Dedifferentiated amniotic fluid mesenchymal stem cell (primary cell): ENCODE data around the gene NXPH3.
A peak's percentile ranks its signal among the peaks of the same experiment; 100 is the strongest.

Experiments used
- DNase-seq: peaks from one replicate; pipeline ENCODE4 v3.0.0-alpha.2; 2016; ENCODE audit errors: extremely low spot score

The NXPH3 gene

GRCh38 chr17:49592263-49592662 lies 16.6 kb downstream of the NXPH3 start:
- no peak for DNase-seq

- DNase-seq = no peak
Measured at GRCh38 chr17:49595328-49595727, 19.7 kb downstream of the NXPH3 start.

- no peak for DNase-seq
Measured at GRCh38 chr17:49595980-49596379, 20.3 kb downstream of the NXPH3 start.

DNA sequence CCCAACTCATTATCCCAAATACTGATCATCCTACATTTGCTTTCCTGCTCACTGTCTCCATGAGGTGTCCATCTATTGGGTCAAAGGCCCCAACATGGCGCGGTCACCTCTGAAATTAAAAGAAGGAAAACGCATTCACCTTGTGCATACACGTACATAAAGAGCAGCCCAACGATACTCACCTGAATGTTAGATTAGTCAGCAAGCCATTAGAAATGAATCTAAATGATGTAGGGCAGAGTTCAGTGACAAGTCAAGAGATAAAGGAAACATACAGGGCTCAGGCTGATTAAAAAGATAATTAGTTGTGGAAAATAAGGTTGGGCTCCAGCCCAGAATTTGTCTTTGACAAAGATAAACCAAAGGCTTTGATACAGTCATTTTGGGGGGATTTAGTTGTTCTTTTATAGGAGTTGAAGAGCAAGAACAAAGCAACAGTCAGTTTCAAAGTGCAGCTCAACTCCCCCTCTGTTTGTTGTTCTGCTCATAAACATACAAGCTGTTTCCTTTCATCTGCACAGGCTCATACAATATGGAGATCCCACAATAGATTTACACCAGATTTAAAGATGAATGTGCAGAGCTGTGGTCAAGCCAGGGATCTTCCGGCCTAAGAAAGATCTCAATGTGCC lies 21.1 kb downstream of the NXPH3 start:
- DNase-seq = no peak

DNA sequence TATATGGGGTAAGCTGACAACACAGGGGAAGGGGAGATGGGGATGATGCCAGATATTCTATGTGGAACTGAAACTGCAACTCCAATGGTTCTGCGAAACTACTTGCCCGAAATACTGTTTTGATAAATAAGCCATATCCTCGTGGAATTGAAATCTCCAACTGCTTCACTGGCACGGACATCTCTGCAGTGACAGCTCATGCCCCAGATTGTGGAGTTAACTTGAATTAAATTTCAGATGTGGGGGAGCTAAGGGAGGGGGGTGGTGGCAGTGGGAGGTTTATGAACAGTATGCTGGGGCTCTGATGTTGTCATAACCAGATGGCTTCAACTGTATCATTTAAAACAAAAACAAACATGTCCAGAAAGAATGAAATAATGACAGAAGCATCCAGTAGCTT lies 21.8 kb downstream of the NXPH3 start:
- DNase-seq = no peak

DNA sequence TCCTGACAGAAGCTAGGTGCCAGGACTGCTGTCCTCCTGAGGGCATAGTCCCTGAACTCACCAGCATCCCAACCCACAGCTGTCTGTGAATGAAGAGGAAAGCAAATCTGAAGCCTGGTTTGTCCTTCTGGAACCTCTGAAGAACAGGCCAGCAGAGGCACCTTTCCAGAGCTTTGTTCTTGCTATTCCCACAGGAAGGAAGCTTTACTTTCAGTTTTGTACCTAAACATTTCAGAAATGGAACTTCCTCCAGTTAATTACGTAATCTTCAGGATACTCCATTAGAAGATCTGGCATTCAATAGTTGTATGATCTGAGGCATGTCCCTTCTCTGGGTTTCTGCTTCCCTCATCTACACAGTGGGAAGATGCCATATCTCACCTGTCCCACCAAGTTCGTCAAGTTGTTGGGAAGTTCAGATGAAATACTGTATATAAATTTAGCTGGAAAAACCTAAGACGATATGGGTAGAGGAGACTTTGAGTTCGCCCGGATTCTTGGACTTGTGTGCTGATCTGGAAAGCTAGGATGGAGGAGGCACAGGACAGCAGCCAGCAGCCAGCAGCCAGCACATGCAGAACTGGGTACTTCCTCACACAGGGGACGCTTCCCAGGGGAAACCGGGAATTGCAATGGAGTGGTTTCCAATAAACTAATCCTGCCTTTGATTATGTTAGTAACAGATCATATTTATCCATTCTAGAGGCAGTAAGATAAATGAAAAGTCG lies 22.4 kb downstream of the NXPH3 start:
- no peak for DNase-seq

DNA sequence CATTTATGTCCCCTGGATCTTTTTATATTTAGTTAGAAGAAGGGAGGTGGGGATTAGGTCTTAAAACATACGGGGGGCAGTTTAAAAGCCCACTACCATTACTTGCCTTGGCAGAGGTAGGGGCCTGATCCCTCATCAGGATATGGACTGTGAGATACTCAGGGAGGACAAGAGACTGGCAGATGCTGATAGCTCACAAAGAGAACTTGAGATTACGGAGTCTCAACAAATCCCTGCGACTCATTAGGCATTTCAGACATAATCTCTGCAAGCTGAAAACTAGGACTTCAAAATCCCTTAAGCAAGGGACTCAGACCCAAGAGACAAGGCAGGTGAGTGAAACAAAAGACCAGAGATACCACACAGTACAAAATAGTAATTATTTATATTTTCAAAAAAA lies 23.2 kb downstream of the NXPH3 start:
- DNase-seq = no peak

DNA sequence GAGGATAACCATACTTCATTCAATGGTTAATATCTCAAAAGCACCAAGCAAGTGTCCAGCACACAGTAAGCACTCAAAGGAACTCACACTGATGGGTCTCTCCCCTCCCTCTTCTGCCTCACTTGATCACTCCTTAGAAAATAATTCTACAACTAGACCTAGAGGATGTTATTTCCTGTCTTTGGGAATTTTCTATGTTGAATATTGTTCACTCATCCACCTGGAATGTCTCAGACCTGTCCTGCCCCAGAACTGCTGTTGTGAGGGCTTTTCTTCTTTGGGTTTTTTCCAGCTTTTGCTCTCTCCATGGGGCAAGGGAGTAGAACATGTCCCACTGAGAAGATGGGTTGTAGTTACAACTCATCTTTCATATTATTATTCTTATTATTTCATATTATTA lies 25.3 kb downstream of the NXPH3 start:
- no peak for DNase-seq

- DNase-seq = no peak
Measured at GRCh38 chr17:49602783-49603182, 27.1 kb downstream of the NXPH3 start.

- DNase-seq = no peak
Measured at GRCh38 chr17:49603238-49603637, 27.6 kb downstream of the NXPH3 start.

- DNase-seq = no peak
Measured at GRCh38 chr17:49603720-49604119, 28.0 kb downstream of the NXPH3 start.

DNA sequence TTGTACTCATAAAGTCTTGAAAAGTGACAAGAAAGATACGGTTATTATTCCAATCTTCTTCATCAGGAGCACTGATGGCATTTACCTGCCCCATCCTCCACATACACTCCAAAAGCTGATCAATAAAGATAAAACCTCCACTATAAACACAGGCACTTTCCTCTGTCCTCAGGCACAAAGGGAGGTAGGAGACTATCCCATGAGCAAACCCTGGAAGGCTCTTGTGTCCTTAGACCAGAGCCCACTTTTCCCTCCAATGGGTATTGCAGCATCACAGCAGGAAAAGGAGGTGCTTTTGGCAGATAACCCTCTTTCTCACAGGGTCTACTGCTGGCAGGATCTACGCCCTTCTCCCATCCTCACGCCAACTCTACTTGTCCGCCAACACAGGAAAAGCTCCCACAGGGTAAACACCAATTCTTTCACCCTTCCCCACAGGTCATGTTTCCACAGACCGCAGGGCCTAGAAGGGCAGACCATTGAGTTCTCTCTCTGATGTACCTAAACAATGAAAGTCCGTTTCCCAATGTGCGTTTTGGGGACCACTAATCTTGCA lies 28.7 kb downstream of the NXPH3 start:
- no peak for DNase-seq

- DNase-seq = no peak
Measured at GRCh38 chr17:49610883-49611584, 35.4 kb downstream of the NXPH3 start.

DNA sequence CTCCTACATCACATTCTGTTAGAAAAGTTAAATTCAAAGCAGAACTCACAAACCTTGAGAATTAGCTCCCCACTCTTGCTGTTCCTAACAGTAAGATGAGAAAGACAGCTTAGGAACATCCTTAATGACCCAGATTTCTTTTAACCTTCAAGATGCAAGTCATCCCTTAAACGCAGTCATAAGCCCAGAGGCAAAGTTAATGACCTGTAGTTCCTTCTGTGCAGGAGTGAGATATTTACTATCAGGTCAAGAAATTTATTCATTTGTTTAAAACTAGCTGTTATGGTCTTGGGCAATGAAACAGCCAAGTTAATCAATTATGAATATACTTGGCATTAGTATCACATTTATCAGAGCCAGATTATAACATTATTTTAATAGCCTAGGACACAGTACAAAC lies 37.1 kb downstream of the NXPH3 start:
- no peak for DNase-seq

- no peak for DNase-seq
Measured at GRCh38 chr17:49613182-49613800, 37.6 kb downstream of the NXPH3 start.

GRCh38 chr17:49616086-49616485 lies 40.4 kb downstream of the NXPH3 start:
- no peak for DNase-seq

DNA sequence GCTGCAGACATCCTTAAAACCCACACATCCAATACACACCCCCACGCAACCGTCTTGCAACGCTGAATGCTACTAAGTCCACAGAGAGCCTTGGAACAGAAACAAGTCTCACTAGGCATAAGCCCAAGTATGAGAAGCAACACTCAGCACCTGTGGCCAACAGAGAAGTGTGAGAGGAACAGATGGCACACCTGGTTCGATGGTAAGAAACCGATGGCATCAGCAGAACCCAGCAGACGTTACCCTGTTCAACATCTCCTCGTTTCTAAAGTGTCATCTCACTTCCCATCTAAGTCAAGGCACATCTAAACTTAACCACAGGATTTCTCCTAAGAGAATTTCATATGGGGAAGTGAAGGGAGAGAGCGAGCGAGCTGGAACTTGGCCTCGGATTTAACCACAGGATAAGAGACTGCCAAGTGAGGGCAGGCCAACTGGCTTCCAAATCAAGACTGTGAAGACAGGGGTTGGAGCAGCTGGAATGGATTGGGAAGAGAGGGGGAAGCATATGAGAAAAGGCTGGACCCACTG lies 41.0 kb downstream of the NXPH3 start:
- DNase-seq = peak; percentile 21

- DNase-seq = no peak
Measured at GRCh38 chr17:49618028-49618611, 42.4 kb downstream of the NXPH3 start.

GRCh38 chr17:49621420-49621819 lies 45.7 kb downstream of the NXPH3 start:
- no peak for DNase-seq

DNA sequence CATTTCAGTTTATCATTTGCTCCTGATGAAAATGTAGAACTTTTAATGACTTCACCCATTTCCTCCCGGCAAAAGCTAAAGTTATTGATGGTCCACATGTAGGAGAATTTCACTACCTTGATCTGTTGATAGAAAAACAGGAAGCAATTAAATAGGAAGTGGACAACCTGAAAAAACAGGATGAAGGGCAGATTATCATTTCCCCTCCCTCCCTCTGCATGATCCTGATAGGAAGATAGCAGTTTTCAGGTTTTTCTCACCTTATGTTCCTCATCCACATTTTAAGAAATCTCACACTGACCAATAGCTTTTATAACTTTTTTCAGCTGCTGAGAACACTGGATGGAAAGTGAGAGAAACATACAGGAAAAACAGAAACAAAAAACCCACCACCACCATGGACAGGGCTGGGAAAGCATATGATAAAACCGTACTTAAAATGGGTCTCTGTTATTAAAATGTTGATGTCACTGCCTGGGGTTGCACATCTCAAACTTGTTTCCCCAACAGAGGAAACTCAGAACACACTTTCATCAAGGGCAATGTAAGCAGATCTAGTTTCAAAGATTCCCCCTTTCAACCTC lies 46.4 kb downstream of the NXPH3 start:
- DNase-seq = no peak

GRCh38 chr17:49624896-49625295 lies 49.2 kb downstream of the NXPH3 start:
- peak; percentile 44 for DNase-seq
